G401.6 (cell line): ENCODE measurements around the gene MYL7.
"Not testable (repeated sequence)": the region's sequence is repeated elsewhere in the genome, so short reads cannot be mapped to it uniquely, and the experiment has no call there.

Source experiments
- FAIRE-seq: peaks from 2 replicates; lab custom pipeline; 2012; peaks lifted over from hg19 to GRCh38; lab: Jason Lieb, UNC

The MYL7 gene

GRCh38 chr7:44171901-44172300 is 30.8 kb upstream of the MYL7 start:
- FAIRE-seq = not testable (repeated sequence)

DNA sequence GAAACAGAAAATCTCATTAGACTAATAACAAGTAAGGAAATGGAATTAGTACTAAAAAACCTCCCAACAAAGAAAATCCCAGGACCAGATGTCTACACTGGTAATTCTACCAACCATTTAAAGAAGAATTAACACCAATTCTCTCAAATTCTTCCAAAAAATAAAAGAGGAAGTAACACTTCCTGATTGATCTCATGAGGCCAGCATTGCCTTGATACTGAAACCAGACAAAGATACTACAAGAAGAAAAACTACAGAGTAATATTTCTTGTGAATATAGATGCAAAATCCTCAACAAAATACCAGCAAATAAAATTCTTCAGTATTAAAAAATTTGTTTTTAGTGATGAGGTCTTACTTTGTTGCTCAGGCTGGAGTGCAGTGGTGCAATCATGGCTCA is 26.8 kb upstream of the MYL7 start:
- FAIRE-seq = no peak

DNA sequence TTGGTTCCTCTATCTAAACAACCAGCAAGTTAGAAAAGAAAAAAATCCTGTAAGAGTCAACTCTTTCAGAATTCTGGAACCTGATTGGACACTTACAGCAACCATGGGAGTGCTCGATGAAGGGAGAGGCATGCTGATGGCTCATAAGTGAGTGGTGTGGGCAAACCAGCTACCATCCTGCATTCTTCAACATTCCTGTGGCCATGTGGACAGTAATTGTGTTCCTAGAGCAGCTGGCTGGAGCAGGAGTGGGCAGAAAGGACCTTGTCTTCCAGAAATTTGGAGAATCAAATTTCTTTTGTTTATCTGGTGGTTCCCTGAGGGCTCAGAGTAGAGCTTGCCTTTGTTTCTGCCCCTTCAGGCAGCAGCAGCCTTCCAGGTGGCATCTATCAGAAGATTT is 22.5 kb upstream of the MYL7 start:
- no peak for FAIRE-seq

DNA sequence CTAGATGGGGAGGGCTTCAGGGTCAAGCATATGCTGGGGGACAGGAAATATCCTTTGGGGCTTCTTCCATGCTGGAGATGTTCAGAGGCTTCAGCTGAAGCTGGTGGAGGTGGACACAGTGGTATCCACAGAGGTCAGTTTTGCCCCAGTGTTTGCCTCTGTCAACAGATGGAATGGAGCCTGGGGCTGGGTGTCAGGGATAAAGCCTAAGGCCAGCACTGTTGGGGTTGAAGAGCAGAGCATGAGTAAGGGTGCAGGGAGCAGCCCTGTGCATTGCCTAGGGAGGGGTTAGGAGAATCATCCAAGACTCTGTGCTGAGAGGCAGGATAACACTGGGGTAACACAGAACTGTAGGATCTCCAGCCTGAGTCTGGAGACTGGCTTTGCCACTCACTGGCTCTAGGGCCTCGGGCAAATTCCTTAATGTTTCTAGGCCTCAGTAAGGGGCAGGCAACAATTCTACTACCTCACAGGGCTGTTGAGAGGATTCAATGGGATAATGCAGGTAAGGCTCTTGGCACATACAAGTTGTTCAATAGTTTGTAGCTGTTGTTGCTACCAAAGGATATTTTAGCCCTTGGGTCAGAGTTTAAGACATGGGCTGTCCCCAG is 21.8 kb upstream of the MYL7 start:
- no peak for FAIRE-seq

DNA sequence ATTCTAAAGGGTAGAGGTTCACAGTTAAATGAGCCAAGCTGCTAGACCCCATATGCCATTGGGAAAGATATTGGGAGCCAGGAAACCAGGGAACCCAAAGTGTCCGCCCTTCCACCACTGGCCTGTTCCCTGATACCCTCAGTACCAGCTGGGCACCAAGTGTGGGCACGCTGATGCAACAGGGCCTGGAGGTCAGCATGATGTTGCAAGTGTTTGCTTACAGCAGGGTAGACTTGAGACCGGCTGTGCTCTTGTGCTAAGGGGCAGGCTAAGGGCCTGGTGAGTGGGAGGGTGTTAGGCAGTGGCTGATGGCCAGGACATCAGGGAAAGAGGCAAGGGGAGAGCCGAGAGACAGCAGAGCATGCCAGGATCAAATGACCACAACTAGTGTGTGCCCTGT is 21.0 kb upstream of the MYL7 start:
- FAIRE-seq = no peak

- FAIRE-seq = no peak
Observed at GRCh38 chr7:44161371-44161770, 20.2 kb upstream of the MYL7 start.

GRCh38 chr7:44159824-44160630 is 18.9 kb upstream of the MYL7 start:
- FAIRE-seq = no peak

DNA sequence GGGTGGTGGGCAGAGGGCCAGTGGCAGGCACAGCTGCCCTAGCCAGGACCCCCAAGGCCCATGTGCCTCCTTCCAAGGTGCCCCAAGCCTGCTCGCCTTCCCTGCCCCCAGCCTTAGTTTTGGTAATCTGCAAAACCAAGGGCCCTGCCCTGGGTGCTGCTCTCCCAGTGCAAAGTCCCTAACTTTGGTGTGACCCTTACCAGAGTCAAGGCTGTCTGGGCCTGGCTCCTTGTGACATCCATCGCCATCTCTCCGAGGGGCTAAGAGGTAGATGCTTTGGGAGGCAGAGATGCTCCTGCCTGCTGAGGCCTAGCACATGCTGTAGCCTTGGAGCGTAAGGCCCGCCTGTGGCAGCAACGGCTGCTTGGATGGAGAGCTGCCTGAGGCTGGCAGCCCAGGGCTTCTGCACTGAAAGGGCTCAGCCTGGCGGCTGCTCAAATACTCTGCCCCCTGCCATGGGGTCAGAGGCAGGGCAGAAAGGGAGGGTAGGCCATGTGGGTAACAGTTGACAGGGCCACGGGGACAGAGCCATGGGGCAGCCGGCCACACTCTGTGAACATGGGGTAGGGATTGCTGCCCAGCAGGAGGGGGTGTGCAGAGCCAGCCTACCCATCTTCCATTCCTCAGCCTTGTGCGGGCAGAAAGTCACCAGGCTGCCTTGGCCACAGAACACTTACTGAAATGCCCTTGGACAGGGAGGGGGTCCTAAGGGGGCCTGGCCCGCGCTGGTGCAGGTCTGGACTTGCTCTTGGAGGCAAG is 17.9 kb upstream of the MYL7 start:
- no peak for FAIRE-seq

DNA sequence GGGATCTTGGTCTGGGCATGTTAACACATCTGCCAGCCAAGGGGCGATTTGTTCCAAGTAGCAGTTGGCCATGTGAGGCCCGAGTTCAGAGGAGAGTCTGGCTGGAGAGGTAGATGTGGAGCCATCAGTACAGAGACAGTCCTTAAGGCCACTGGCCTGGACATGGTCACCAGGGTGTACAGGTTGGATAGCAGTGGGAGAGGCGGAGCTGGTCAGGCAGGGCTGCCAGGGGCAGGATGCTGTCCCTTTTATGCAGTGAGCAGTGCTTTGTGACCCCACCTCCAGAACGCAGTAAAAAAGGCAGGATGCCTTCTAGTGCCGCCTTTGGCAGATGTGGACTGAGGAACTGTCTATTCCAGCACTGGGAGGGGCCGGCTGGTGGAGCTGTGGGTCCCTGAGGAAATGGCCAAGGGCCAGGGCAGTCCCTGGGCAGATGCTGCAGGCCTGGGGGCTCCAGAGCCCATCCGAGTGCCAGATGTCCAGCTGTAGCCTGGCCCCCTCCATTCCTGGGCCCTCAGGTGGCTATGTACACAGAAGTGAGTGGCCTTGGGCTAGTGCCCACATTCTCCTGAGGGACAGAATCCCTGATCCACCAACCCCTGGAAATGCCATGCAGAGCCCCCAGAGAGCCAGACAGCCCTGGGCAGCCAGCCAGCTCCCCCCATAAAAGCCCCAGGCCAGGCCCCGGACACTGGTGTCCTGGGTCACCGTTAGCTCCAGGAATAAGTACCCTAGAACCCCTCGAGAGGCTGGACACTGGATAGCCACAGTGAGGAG is 17.2 kb upstream of the MYL7 start:
- no peak for FAIRE-seq

DNA sequence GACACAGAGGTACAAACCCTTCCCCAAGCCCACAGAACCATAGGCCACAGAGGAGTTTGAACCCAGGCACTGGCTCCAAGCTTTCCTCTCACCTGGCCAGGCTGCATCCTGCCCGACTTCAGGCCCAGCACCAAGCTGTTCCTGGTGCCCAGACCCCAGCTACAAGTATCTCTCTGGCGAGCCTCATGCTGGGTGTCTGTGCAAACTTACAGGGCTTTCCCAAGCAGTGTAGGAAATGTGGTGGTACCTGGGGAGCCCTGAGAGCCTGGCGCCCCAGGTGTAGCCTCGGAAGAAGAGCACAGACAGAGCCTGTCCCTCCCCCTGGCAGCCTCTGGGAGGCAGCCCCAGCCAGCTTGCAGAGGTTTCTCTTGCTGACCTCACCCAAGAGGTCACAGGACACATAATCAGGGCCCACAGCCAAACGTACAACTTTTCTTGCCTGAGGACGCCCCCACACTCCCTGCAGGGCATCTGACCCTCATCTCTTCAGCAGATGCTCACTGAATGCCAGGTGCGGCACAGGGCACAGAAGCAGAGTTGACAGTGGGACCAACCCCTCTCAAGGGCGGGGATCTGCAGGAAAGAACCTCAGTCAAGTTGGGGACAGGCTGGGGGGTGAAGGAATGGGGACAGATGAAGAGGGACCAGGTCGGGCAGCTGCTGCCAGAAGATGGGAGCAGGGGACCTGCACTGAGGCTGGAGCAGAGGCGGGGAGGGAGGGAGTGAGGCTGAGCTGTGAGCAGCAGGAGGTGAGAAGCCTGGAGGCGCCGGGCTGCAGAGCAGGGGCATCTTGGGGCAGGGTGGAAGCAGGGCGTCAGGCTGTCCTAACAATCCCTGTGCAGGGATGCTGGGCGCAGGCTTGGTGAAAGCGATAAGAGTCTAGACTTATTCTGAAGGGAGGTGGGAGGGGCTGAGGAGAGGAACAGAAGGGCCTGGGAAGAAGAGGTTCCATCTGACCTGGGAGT is 16.3 kb upstream of the MYL7 start:
- FAIRE-seq = no peak

DNA sequence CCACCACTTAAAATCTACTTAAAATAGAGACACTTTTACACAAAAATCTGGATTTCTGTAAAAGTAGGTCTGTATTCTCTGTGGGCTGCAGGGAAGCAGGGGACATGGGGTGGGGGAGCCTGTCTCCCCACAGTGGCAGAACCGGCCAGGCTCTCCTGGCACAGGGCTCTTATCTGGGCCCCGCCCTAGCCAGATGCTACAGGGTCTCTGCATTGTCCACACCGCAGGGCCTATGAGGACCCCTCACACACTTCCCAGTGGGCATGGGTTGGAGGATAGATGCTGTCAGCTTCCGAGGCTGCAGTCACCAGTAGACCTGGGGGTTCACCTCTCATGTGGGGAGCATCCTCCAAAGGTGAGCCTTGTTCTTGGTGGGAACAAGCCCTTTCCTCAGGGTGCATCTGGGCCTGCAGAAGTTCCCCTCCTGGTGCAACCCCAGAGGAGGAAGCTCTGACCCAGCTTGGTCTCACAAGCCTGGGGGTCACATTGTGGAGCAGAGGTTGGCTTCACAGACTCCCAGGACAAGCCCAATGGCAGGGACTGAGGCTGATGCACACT is 15.4 kb upstream of the MYL7 start:
- no peak for FAIRE-seq

DNA sequence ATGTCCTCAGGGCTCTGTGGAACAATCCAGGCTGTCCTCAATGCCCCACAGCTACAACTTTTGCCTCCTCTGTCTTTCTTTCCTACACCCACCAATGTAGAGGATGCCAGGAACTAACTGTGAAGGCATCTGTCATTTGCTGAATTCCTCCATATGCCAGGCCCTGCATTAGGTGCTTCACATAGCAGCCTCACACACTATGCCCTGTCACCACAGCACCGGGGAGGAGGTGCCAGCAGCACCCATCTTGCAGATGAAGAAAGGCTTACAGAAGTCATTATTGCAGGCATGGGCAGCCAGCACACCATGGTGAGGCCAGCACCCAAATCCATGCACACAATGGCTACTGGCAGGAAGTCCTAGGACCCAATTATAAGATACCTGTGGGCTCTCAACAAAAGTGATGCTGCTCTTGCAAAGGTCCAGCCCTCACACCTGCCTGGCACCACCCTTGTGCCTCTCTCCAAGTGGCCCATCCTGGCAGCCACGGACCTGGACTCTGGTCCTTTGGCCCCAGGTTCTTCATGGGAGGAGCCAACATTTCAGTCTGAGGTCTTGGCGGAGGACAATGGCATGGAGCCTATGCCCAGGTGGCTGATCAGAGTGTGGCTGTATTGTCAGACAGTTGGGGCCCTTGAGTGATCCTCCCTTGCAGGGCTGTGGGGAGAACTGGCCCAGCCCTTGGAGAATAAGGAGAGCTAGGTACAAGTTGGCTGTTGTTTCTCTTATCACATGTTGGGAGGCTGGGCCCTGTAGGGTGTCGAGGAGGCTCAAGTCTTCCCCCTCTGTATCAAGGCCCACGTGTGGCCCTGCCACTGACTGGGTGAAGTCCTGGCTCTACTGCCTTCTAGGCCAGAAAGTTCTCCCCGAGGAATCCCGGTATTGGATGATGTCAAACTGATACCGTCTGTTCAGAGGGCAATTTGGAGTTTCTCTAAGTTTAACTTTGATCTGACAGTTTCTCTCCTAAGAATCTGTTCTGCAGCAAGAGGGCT is 14.4 kb upstream of the MYL7 start:
- FAIRE-seq = no peak

- FAIRE-seq = no peak
Observed at GRCh38 chr7:44154703-44155102, 13.6 kb upstream of the MYL7 start.

DNA sequence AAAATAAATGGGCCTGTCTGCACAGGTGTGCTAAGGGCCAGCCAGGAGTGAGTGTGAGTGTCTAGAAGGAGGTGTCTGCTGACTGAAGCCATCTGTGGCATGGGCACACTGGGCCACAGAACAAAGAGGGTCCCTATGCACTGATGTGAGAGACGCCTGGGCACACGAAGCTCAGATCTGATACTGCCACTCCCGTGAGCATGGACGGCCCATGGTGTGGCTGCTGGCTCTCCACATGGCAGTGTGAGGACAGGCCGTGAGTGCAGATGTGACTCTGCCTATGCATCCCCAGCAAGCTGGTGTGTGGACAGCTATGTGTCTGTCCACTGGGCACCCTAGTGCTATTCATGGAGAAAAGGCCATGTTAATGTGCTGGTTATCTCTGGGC is 12.8 kb upstream of the MYL7 start:
- no peak for FAIRE-seq

- no peak for FAIRE-seq
Observed at GRCh38 chr7:44152971-44153947, 12.1 kb upstream of the MYL7 start.

GRCh38 chr7:44151956-44152355 is 10.8 kb upstream of the MYL7 start:
- FAIRE-seq = no peak

DNA sequence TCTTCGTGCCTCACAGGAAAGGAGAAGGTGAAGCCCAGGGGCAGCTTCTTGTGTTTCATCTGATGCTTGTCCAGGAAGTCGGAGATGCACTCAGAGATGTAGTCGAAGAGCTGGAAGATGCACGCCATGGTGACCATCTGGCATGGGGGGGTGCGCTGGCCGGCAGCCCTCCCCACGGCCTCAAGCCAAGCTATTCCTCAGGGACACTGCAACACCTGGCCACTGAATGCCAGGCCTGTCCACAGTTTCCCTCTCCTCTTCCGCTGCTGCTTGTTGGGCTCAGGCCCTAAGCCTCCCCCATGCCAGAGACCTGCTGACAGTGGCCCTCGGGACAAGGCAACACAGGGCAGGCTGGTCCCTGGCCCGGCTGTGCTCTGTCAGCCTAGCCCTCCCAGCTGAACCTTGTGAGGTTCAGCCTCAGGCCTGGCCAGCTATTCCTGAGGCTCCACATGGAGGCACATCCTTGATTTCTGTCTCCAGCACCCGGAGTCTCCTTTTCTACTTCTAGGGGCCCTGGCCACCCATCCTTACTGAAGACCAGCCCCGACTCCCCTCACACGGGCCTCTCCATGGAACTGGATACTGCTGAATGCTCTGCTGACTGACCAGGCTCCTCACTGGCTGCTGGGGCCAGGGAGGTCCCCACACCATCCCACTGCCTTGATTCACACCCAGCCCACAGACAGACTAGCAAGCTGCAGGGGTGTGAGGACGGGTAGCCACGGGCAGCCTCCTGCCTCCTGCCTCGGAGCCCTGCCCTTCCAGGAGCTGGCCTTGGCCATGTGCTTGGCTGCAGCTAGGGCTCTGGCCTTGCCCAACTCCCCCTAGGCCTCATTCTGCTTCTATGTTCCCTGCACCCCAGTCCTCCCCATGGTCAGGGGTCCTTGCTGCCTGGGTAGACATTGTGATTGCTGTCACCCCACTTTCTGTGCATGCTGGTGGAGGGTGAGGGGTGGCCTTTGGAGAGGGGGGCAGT is 10.1 kb upstream of the MYL7 start:
- FAIRE-seq = no peak
